Activated CD4-positive, alpha-beta memory T cell treated with anti-CD3 and anti-CD28 coated beads, Interleukin-2, amount 10 ng/mL, durations not matched to agents 7 days and 5 days (primary cell): ENCODE data around the gene SOAT1. TPM values are rescaled to one million over a fixed set of nuclear protein-coding genes. Genes with fewer than 3 reads are reported as not detected.

Experiments used
- CTCF ChIA-PET: fragments of 350-600 bp; sonication (Branson Sonifier 250); formaldehyde crosslinking; loops from one replicate; lab custom pipeline; 2021; ENCODE audit warnings: antibody characterized with exemption, inconsistent platforms; lab: Charles Lee
- POLR2A ChIA-PET: fragments of 350-600 bp; sonication (Branson Sonifier 250); formaldehyde crosslinking; loops from one replicate; lab custom pipeline; 2021; ENCODE audit warnings: antibody characterized with exemption; lab: Charles Lee
- DNase-seq: peaks from one replicate; pipeline ENCODE4 v3.0.0-alpha.2; 2020
- H3K27ac Mint-ChIP-seq: one replicate; pipeline ENCODE4 v1.8.0; 2021; ENCODE audit warnings: mild to moderate bottlenecking, mixed read lengths
- H3K27me3 Mint-ChIP-seq: one replicate; pipeline ENCODE4 v1.8.0; 2021; ENCODE audit warnings: mixed read lengths
- H3K36me3 Mint-ChIP-seq: one replicate; pipeline ENCODE4 v1.8.0; 2021; ENCODE audit warnings: low read depth, mixed read lengths
- H3K4me1 Mint-ChIP-seq: one replicate; pipeline ENCODE4 v1.8.0; 2021; ENCODE audit warnings: mixed read lengths
- H3K4me3 Mint-ChIP-seq: one replicate; pipeline ENCODE4 v1.8.0; 2021; ENCODE audit warnings: mild to moderate bottlenecking, mixed read lengths
- H3K9me3 Mint-ChIP-seq: one replicate; pipeline ENCODE4 v1.8.0; 2021; ENCODE audit warnings: mixed read lengths
- total RNA-seq, 2 experiments: library from RNA; stranded (reverse); gene quantifications; one replicate each; pipeline ENCODE4 v1.2.3, GENCODE V29; 2021

Gene SOAT1
- total RNA-seq, 2 experiments from 2014 or later = 55.7 to 58.3 TPM

- no peaks in the 10 kb centered on the region for H3K27me3 Mint-ChIP-seq
- H3K9me3 Mint-ChIP-seq = no peaks in the 10 kb centered on the region
- no peaks in the 10 kb centered on the region for H3K36me3 Mint-ChIP-seq
- ChIA-PET POLR2A (no interaction called here), CTCF (no interaction called here)
- H3K27ac Mint-ChIP-seq = no peak overlapping the region
- H3K4me1 Mint-ChIP-seq = peaks cover 3% of the 10 kb centered on the region
- no peak for DNase-seq
- no peak overlapping the region for H3K4me3 Mint-ChIP-seq
These were observed 5.7 kb upstream of the SOAT1 start for GRCh38 chr1:179287946-179288345.

GRCh38 chr1:179288977-179289376, 4.6 kb upstream of the SOAT1 start:
- H3K4me3 Mint-ChIP-seq = no peak overlapping the region
- no peaks in the 10 kb centered on the region for H3K27me3 Mint-ChIP-seq
- DNase-seq = no peak
- peaks cover under 1% of the 10 kb centered on the region for H3K36me3 Mint-ChIP-seq
- peaks cover 7% of the 10 kb centered on the region for H3K4me1 Mint-ChIP-seq
- H3K9me3 Mint-ChIP-seq = no peaks in the 10 kb centered on the region
- ChIA-PET POLR2A (no interaction called here), CTCF (no interaction called here)
- no peak overlapping the region for H3K27ac Mint-ChIP-seq

GRCh38 chr1:179295164-179295755, 1.7 kb downstream of the SOAT1 start:
- no peaks in the 10 kb centered on the region for H3K9me3 Mint-ChIP-seq
- H3K27ac Mint-ChIP-seq = peak overlapping the region; percentile 89
- H3K36me3 Mint-ChIP-seq = peaks cover 26% of the 10 kb centered on the region
- H3K4me1 Mint-ChIP-seq = peaks cover 55% of the 10 kb centered on the region
- DNase-seq = no peak
- no peaks in the 10 kb centered on the region for H3K27me3 Mint-ChIP-seq
- H3K4me3 Mint-ChIP-seq = peak overlapping the region; percentile 95
- CTCF ChIA-PET = interaction anchor here (0.9 to 3.1 kb wide), 6 partner anchors 23 to 217 kb away, joined by 3 to 33 read pairs (median 6); partner anchors contain the start of gene AXDND1
- POLR2A ChIA-PET = interaction anchor here (1.4 to 3.1 kb wide), 5 partner anchors 65 to 269 kb away, joined by 3 to 22 read pairs (median 4); partner anchors contain the start of genes ABL2 and AXDND1

- no peak for DNase-seq
- Mint-ChIP-seq H3K36me3 (peaks cover 29% of the 10 kb centered on the region), H3K27me3 (no peaks in the 10 kb centered on the region), H3K4me1 (peaks cover 63% of the 10 kb centered on the region), H3K4me3 (no peak overlapping the region), H3K27ac (peak overlapping the region; percentile 51), H3K9me3 (no peaks in the 10 kb centered on the region)
- POLR2A ChIA-PET = no interaction called here
- CTCF ChIA-PET = interaction anchor here (0.6 kb wide), 1 partner anchor 10 kb away, joined by 3 read pairs; no protein-coding TSS in a partner anchor
These were observed 2.9 kb downstream of the SOAT1 start for GRCh38 chr1:179296356-179297104.

GRCh38 chr1:179297105-179297378, 3.4 kb downstream of the SOAT1 start:
- Mint-ChIP-seq H3K9me3 (no peaks in the 10 kb centered on the region), H3K27ac (peak overlapping the region; percentile 21), H3K36me3 (peaks cover 29% of the 10 kb centered on the region), H3K4me1 (peaks cover 66% of the 10 kb centered on the region), H3K27me3 (no peaks in the 10 kb centered on the region), H3K4me3 (no peak overlapping the region)
- DNase-seq = no peak
- ChIA-PET POLR2A (no interaction called here), CTCF (interaction anchor here (0.5 kb wide), 1 partner anchor 22 kb away, joined by 4 read pairs; no protein-coding TSS in a partner anchor)

GRCh38 chr1:179298952-179299351, 5.4 kb downstream of the SOAT1 start:
- Mint-ChIP-seq H3K4me1 (peaks cover 60% of the 10 kb centered on the region), H3K36me3 (peaks cover 45% of the 10 kb centered on the region), H3K27ac (peak overlapping the region; percentile 66), H3K9me3 (no peaks in the 10 kb centered on the region), H3K27me3 (no peaks in the 10 kb centered on the region), H3K4me3 (peak overlapping the region; percentile 15)
- POLR2A ChIA-PET = no interaction called here
- CTCF ChIA-PET = interaction anchor here (1.2 kb wide), 1 partner anchor 196 kb away, joined by 5 read pairs; no protein-coding TSS in a partner anchor
- peak; percentile 74 for DNase-seq

GRCh38 chr1:179300112-179300511, 6.5 kb downstream of the SOAT1 start:
- Mint-ChIP-seq H3K27ac (peak overlapping the region; percentile 73), H3K4me1 (peaks cover 56% of the 10 kb centered on the region), H3K4me3 (peak overlapping the region; percentile 25), H3K36me3 (peaks cover 49% of the 10 kb centered on the region), H3K9me3 (no peaks in the 10 kb centered on the region), H3K27me3 (no peaks in the 10 kb centered on the region)
- POLR2A ChIA-PET = interaction anchor here (0.6 to 1.6 kb wide), 3 partner anchors 65 to 169 kb away, joined by 3 to 4 read pairs (median 3); partner anchors contain the start of gene AXDND1
- no peak for DNase-seq
- CTCF ChIA-PET = interaction anchor here (0.6 to 1.2 kb wide), 2 partner anchors 180 to 198 kb away, joined by 4 to 5 read pairs; no protein-coding TSS in a partner anchor

GRCh38 chr1:179302070-179302469, 8.5 kb downstream of the SOAT1 start:
- Mint-ChIP-seq H3K36me3 (peaks cover 51% of the 10 kb centered on the region), H3K27ac (no peak overlapping the region), H3K9me3 (no peaks in the 10 kb centered on the region), H3K4me3 (no peak overlapping the region), H3K4me1 (peaks cover 41% of the 10 kb centered on the region), H3K27me3 (no peaks in the 10 kb centered on the region)
- no peak for DNase-seq
- CTCF ChIA-PET = no interaction called here
- POLR2A ChIA-PET = no interaction called here

GRCh38 chr1:179303200-179303785, 9.7 kb downstream of the SOAT1 start:
- CTCF ChIA-PET = interaction anchor here (0.6 to 0.7 kb wide), 3 partner anchors 20 to 73 kb away, joined by 3 to 4 read pairs (median 3); no protein-coding TSS in a partner anchor

GRCh38 chr1:179305450-179305849, 11.9 kb downstream of the SOAT1 start:
- CTCF ChIA-PET = no interaction called here
- H3K4me1 Mint-ChIP-seq = peaks cover 15% of the 10 kb centered on the region
- no peak for DNase-seq
- H3K9me3 Mint-ChIP-seq = no peaks in the 10 kb centered on the region
- no peak overlapping the region for H3K4me3 Mint-ChIP-seq
- H3K36me3 Mint-ChIP-seq = peaks cover 56% of the 10 kb centered on the region
- POLR2A ChIA-PET = no interaction called here
- H3K27me3 Mint-ChIP-seq = no peaks in the 10 kb centered on the region
- no peak overlapping the region for H3K27ac Mint-ChIP-seq

More at GRCh38 chr1:179303200-179303785, 9.7 kb downstream of the SOAT1 start:
- DNase-seq = no peak
- Mint-ChIP-seq H3K4me3 (no peak overlapping the region), H3K27ac (no peak overlapping the region), H3K4me1 (peaks cover 32% of the 10 kb centered on the region), H3K36me3 (peaks cover 57% of the 10 kb centered on the region), H3K27me3 (no peaks in the 10 kb centered on the region), H3K9me3 (no peaks in the 10 kb centered on the region)
- POLR2A ChIA-PET = interaction anchor here (1.4 kb wide), 1 partner anchor 27 kb away, joined by 3 read pairs; no protein-coding TSS in a partner anchor

- ChIA-PET CTCF (no interaction called here), POLR2A (interaction anchor here (1.1 kb wide), 1 partner anchor 16 kb away, joined by 3 read pairs; no protein-coding TSS in a partner anchor)
- no peak for DNase-seq
- H3K9me3 Mint-ChIP-seq = no peaks in the 10 kb centered on the region
- no peak overlapping the region for H3K27ac Mint-ChIP-seq
- no peak overlapping the region for H3K4me3 Mint-ChIP-seq
- H3K27me3 Mint-ChIP-seq = no peaks in the 10 kb centered on the region
- peaks cover 55% of the 10 kb centered on the region for H3K36me3 Mint-ChIP-seq
- peaks cover 6% of the 10 kb centered on the region for H3K4me1 Mint-ChIP-seq
These were observed 16.7 kb downstream of the SOAT1 start for GRCh38 chr1:179310291-179310690.

- no peak for DNase-seq
- Mint-ChIP-seq H3K27ac (no peak overlapping the region), H3K4me1 (peaks cover 5% of the 10 kb centered on the region), H3K4me3 (no peak overlapping the region), H3K9me3 (no peaks in the 10 kb centered on the region), H3K36me3 (peaks cover 51% of the 10 kb centered on the region), H3K27me3 (no peaks in the 10 kb centered on the region)
- ChIA-PET CTCF (no interaction called here), POLR2A (interaction anchor here (1.1 kb wide), 1 partner anchor 16 kb away, joined by 3 read pairs; no protein-coding TSS in a partner anchor)
These were observed 17.1 kb downstream of the SOAT1 start for GRCh38 chr1:179310721-179311120.
